ENCODE results near the gene RAMACL. TPM values are rescaled to one million over a fixed set of nuclear protein-coding genes. Genes with fewer than 3 reads are reported as not detected.

RAMACL gene
- total and polyA plus RNA-seq, 4 donors, result 0.22 to 0.59 (median 0.31) TPM

DNA sequence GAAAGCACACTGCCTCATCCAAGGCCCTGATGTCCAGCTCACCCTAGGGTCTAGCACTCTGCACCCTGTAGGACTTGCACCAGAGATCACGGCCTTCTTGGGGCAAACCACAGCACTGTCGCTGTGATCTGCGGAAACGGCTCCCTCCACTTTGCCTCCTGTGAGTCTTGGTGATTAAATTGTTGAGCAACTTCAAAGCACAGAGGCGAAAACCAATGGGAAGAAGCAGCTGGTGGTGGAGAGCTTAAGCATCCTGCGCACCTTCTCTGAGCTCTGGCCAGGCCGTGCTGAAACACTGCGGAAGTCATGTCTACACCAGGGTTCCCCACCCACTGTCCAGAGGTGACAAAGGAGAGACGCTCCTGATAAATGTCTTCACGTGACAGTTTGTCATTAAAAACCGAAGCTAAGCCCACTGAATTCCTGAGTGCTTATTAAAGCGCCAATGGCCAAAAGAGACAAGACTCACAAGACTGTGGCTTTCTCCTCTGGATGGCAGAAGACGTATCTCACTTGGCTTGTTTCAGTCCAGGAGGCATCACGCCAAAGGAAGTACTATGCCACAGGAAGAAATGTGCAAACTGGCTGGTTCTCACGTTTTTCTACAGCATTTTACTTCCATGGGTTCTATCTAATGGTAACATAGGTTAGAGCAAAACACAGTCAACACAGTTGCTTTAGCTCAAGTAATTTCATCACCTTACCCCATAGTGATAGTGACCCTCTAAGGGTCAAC is 3.1 kb downstream of the RAMACL start:
- no peaks in the 10 kb centered on the region for H3K4me1 ChIP-seq (ENCODE audit: control insufficient read depth in 4 of 4, insufficient read depth in 4 of 4, low read length in 3 of 4)
- no peak overlapping the region for H3K27ac ChIP-seq (ENCODE audit: low read depth in 1 of 2, low read length in 2 of 2)
- H3K27me3 ChIP-seq (ENCODE audit: control insufficient read depth in 4 of 4, insufficient read depth in 4 of 4, low read length in 3 of 4), result no peaks in the 10 kb centered on the region
- TF ChIP-seq TAF1 (conservative IDR thresholded peaks at IDR 0.05) (no peak), HNF4A (conservative IDR thresholded peaks at IDR 0.05) (no peak), GABPA (IDR thresholded peaks at IDR 0.05 in 1 of 2, conservative IDR thresholded peaks at IDR 0.05 in 1 of 2) (no peak), SP1 (IDR thresholded peaks at IDR 0.05) (no peak), FOXA2 (IDR thresholded peaks at IDR 0.05) (no peak), JUND (IDR thresholded peaks at IDR 0.05) (no peak), FOXA1 (IDR thresholded peaks at IDR 0.05) (no peak), NR2F2 (IDR thresholded peaks at IDR 0.05) (no peak), EGR1 (IDR thresholded peaks at IDR 0.05; ENCODE audit: low read depth in 2 of 2) (no peak), RAD21 (IDR thresholded peaks at IDR 0.05) (no peak)
- TF ChIP-seq, protein P1, sequence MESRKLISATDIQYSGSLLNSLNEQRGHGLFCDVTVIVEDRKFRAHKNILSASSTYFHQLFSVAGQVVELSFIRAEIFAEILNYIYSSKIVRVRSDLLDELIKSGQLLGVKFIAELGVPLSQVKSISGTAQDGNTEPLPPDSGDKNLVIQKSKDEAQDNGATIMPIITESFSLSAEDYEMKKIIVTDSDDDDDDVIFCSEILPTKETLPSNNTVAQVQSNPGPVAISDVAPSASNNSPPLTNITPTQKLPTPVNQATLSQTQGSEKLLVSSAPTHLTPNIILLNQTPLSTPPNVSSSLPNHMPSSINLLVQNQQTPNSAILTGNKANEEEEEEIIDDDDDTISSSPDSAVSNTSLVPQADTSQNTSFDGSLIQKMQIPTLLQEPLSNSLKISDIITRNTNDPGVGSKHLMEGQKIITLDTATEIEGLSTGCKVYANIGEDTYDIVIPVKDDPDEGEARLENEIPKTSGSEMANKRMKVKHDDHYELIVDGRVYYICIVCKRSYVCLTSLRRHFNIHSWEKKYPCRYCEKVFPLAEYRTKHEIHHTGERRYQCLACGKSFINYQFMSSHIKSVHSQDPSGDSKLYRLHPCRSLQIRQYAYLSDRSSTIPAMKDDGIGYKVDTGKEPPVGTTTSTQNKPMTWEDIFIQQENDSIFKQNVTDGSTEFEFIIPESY (IDR thresholded peaks at IDR 0.05), result no peak
- TF ChIP-seq, protein P2, sequence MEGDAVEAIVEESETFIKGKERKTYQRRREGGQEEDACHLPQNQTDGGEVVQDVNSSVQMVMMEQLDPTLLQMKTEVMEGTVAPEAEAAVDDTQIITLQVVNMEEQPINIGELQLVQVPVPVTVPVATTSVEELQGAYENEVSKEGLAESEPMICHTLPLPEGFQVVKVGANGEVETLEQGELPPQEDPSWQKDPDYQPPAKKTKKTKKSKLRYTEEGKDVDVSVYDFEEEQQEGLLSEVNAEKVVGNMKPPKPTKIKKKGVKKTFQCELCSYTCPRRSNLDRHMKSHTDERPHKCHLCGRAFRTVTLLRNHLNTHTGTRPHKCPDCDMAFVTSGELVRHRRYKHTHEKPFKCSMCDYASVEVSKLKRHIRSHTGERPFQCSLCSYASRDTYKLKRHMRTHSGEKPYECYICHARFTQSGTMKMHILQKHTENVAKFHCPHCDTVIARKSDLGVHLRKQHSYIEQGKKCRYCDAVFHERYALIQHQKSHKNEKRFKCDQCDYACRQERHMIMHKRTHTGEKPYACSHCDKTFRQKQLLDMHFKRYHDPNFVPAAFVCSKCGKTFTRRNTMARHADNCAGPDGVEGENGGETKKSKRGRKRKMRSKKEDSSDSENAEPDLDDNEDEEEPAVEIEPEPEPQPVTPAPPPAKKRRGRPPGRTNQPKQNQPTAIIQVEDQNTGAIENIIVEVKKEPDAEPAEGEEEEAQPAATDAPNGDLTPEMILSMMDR (IDR thresholded peaks at IDR 0.05; ENCODE audit: low read depth, low read length, missing input control), result no peak
- TF ChIP-seq, protein P3, sequence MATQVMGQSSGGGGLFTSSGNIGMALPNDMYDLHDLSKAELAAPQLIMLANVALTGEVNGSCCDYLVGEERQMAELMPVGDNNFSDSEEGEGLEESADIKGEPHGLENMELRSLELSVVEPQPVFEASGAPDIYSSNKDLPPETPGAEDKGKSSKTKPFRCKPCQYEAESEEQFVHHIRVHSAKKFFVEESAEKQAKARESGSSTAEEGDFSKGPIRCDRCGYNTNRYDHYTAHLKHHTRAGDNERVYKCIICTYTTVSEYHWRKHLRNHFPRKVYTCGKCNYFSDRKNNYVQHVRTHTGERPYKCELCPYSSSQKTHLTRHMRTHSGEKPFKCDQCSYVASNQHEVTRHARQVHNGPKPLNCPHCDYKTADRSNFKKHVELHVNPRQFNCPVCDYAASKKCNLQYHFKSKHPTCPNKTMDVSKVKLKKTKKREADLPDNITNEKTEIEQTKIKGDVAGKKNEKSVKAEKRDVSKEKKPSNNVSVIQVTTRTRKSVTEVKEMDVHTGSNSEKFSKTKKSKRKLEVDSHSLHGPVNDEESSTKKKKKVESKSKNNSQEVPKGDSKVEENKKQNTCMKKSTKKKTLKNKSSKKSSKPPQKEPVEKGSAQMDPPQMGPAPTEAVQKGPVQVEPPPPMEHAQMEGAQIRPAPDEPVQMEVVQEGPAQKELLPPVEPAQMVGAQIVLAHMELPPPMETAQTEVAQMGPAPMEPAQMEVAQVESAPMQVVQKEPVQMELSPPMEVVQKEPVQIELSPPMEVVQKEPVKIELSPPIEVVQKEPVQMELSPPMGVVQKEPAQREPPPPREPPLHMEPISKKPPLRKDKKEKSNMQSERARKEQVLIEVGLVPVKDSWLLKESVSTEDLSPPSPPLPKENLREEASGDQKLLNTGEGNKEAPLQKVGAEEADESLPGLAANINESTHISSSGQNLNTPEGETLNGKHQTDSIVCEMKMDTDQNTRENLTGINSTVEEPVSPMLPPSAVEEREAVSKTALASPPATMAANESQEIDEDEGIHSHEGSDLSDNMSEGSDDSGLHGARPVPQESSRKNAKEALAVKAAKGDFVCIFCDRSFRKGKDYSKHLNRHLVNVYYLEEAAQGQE (IDR thresholded peaks at IDR 0.05), result no peak
- TF ChIP-seq, protein P4, sequence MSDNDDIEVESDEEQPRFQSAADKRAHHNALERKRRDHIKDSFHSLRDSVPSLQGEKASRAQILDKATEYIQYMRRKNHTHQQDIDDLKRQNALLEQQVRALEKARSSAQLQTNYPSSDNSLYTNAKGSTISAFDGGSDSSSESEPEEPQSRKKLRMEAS (IDR thresholded peaks at IDR 0.05), result no peak
- DNase-seq (ENCODE audit: low spot score), result no peak
- WGBS, result 88% methylated on average over 15 of the region's 15 CpGs
- H3K36me3 ChIP-seq (ENCODE audit: control insufficient read depth in 4 of 4, insufficient read depth in 3 of 4, low read depth in 1 of 4, low read length in 3 of 4), result no peaks in the 10 kb centered on the region
- H3K9ac ChIP-seq (ENCODE audit: low read depth in 1 of 2, low read length in 2 of 2), result no peak overlapping the region
- H3K4me3 ChIP-seq (ENCODE audit: low read depth in 1 of 3, low read length in 3 of 3), result no peak overlapping the region
- H3K9me3 ChIP-seq (ENCODE audit: control insufficient read depth in 4 of 4, low read length in 3 of 4), result no peaks in the 10 kb centered on the region

DNA sequence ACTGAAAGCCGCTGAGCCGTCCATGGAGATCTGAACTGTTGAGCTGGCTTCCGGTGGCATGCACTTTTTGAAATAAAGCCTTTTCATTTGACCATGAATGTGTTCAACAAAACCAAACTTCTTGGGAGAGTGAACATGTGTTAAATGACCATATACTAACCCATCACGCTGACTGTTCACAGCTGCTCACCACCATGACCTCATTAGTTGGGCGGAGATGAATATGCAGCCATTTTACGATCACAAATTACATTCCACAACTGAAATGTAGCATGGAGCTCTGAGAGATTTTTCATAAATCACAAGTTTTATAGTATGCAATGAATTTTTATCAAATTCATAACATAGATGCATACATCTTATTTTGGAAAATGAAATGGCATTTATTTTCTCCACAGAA is 4.2 kb downstream of the RAMACL start:
- WGBS, result 95% methylated on average over 6 of the region's 6 CpGs
- H3K4me1 ChIP-seq (ENCODE audit: control insufficient read depth in 4 of 4, insufficient read depth in 4 of 4, low read length in 3 of 4), result no peaks in the 10 kb centered on the region
- no peak for DNase-seq (ENCODE audit: low spot score)
- TF ChIP-seq HNF4A (conservative IDR thresholded peaks at IDR 0.05) (no peak), NR2F2 (IDR thresholded peaks at IDR 0.05) (no peak), YY1 (IDR thresholded peaks at IDR 0.05) (no peak), GABPA (IDR thresholded peaks at IDR 0.05 in 1 of 2, conservative IDR thresholded peaks at IDR 0.05 in 1 of 2) (no peak), FOXA1 (IDR thresholded peaks at IDR 0.05) (no peak), RXRA (IDR thresholded peaks at IDR 0.05) (no peak), HNF4G (IDR thresholded peaks at IDR 0.05) (no peak), EGR1 (IDR thresholded peaks at IDR 0.05; ENCODE audit: low read depth in 2 of 2) (no peak), SP1 (IDR thresholded peaks at IDR 0.05) (no peak)
- TF ChIP-seq, protein P5, sequence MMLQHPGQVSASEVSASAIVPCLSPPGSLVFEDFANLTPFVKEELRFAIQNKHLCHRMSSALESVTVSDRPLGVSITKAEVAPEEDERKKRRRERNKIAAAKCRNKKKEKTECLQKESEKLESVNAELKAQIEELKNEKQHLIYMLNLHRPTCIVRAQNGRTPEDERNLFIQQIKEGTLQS (IDR thresholded peaks at IDR 0.05), result no peak
- TF ChIP-seq, protein P3 (IDR thresholded peaks at IDR 0.05), result no peak
- TF ChIP-seq, protein P1 (IDR thresholded peaks at IDR 0.05), result no peak

More for the DNA sequence above, 4.2 kb downstream of the RAMACL start:
- Histone ChIP-seq H3K4me3 (ENCODE audit: low read depth in 1 of 3, low read length in 3 of 3) (no peak overlapping the region), H3K9me3 (ENCODE audit: control insufficient read depth in 4 of 4, low read length in 3 of 4) (no peaks in the 10 kb centered on the region), H3K27me3 (ENCODE audit: control insufficient read depth in 4 of 4, insufficient read depth in 4 of 4, low read length in 3 of 4) (no peaks in the 10 kb centered on the region), H3K27ac (ENCODE audit: low read depth in 1 of 2, low read length in 2 of 2) (no peak overlapping the region), H3K36me3 (ENCODE audit: control insufficient read depth in 4 of 4, insufficient read depth in 3 of 4, low read depth in 1 of 4, low read length in 3 of 4) (no peaks in the 10 kb centered on the region), H3K9ac (ENCODE audit: low read depth in 1 of 2, low read length in 2 of 2) (no peak overlapping the region)
